ENCODE measurements around the gene IFRD2. TPM values are rescaled to one million over a fixed set of nuclear protein-coding genes. Genes with fewer than 3 reads are reported as not detected.
A peak's percentile ranks its signal among the peaks of the same experiment; 100 is the strongest.

IFRD2 gene
- total and polyA plus RNA-seq, 2 of the 13 experiments (the other 11 are each of a cell fraction or from before 2014, with no cell fraction given) = 32.8 to 96.1 TPM

GRCh38 chr3:50263478-50264382, 28.5 kb downstream of the IFRD2 start (continued):
- TF ChIP-seq ARID5B (CRISPR knock-in tag; IDR thresholded peaks at IDR 0.05) = 0 out of 2 replicates have a peak, but pooled peaks have one; percentile 34
- peak; percentile 26; the same call in 1 of the 2 replicates for TF ChIP-seq KAT8 (CRISPR knock-in tag; IDR thresholded peaks at IDR 0.05)
- TF ChIP-seq HOXA3 (CRISPR knock-in tag; IDR thresholded peaks at IDR 0.05) = 0 out of 2 replicates have a peak, but pooled peaks have one; percentile 2
- peak; percentile 83 for TF ChIP-seq HIC2 (CRISPR knock-in tag; IDR thresholded peaks at IDR 0.05; ENCODE audit: low read depth)
- 0 out of 2 replicates have a peak, but pooled peaks have one; percentile 13 for TF ChIP-seq FOXA3 (CRISPR knock-in tag; IDR thresholded peaks at IDR 0.05)
- TF ChIP-seq RARA (CRISPR knock-in tag; IDR thresholded peaks at IDR 0.05) = peak; percentile 54
- TF ChIP-seq ELF3 (CRISPR knock-in tag; IDR thresholded peaks at IDR 0.05) = peak; percentile 31; the same call in 1 of the 2 replicates
- TF ChIP-seq CCDC6 (CRISPR knock-in tag; IDR thresholded peaks at IDR 0.05) = 0 out of 2 replicates have a peak, but pooled peaks have one; percentile 26
- no peak for TF ChIP-seq ZNF549 (CRISPR knock-in tag; IDR thresholded peaks at IDR 0.05)
- TF ChIP-seq SOX13 (IDR thresholded peaks at IDR 0.05) = no peak
- TF ChIP-seq SOX13 (CRISPR knock-in tag; conservative IDR thresholded peaks at IDR 0.05 in 1 of 2, IDR thresholded peaks at IDR 0.05 in 1 of 2) = 0 out of 4 replicates have a peak, but pooled peaks of 1 of the 2 experiments have one; percentile 19
- TF ChIP-seq ZMAT5 (CRISPR knock-in tag; IDR thresholded peaks at IDR 0.05; ENCODE audit: borderline replicate concordance, low read depth) = no peak
- TF ChIP-seq ADNP (CRISPR knock-in tag; IDR thresholded peaks at IDR 0.05) = peak; percentile 80; the same call in 1 of the 2 replicates
- 0 out of 2 replicates have a peak, but pooled peaks have one; percentile 20 for TF ChIP-seq ZNF615 (CRISPR knock-in tag; IDR thresholded peaks at IDR 0.05; ENCODE audit: borderline replicate concordance)
- peak; percentile 28; the same call in 1 of the 2 replicates for TF ChIP-seq ESRRA (CRISPR knock-in tag; IDR thresholded peaks at IDR 0.05; ENCODE audit: low read depth)
- no peak for TF ChIP-seq NFYC (CRISPR knock-in tag; IDR thresholded peaks at IDR 0.05)
- TF ChIP-seq TFDP1 (CRISPR knock-in tag; IDR thresholded peaks at IDR 0.05; ENCODE audit: borderline replicate concordance) = peak; percentile 40; the same call in 1 of the 2 replicates
- TF ChIP-seq LCORL (IDR thresholded peaks at IDR 0.05) = no peak
- TF ChIP-seq LCORL (CRISPR knock-in tag; IDR thresholded peaks at IDR 0.05) = 0 out of 2 replicates have a peak, but pooled peaks have one; percentile 53
- peak; percentile 87 for TF ChIP-seq ZMYM2 (CRISPR knock-in tag; IDR thresholded peaks at IDR 0.05)
- TF ChIP-seq ZSCAN21 (CRISPR knock-in tag; IDR thresholded peaks at IDR 0.05; ENCODE audit: borderline replicate concordance) = 0 out of 2 replicates have a peak, but pooled peaks have one; percentile 41
- peak; percentile 49; the same call in 1 of the 2 replicates for TF ChIP-seq ZNF746 (CRISPR knock-in tag; IDR thresholded peaks at IDR 0.05)

Measured in HepG2 (cell line).